GM18951 (cell line): Measurements from ENCODE around the gene MIXL1.
"Not testable (repeated sequence)": the region's sequence is repeated elsewhere in the genome, so short reads cannot be mapped to it uniquely, and the experiment has no call there.

Experiments used
- POLR2A ChIP-seq: IDR thresholded peaks from 4 replicates; pipeline ENCODE4 v1.6.1; 2011; ENCODE audit warnings: mild to moderate bottlenecking; ENCODE audit not compliant: insufficient read length, insufficient read depth; ENCODE audit errors: extremely low read depth
- in situ Hi-C: fragments of 300-500 bp; cut with MboI; formaldehyde crosslinking; loops from one replicate; pipeline ENCODE4 v1.12.0; 2022; ENCODE audit warnings: low sequenced_read_pairs, mixed read lengths, inconsistent platforms; ENCODE audit not compliant: unreplicated experiment

The MIXL1 gene

GRCh38 chr1:226223157-226223785 lies at the start of gene MIXL1:
Gene MIXL1, plus strand, starts transcription at chr1:226223664. Its CDS starts 18 bp downstream, at chr1:226223682.
- in situ Hi-C loops, result no loop called here
- no peak for TF ChIP-seq POLR2A

GRCh38 chr1:226176870-226177269 lies 46.6 kb upstream of the MIXL1 start:
- no peak for TF ChIP-seq POLR2A
- in situ Hi-C loops, result no loop called here

GRCh38 chr1:226181996-226182714 lies 41.3 kb upstream of the MIXL1 start:
- TF ChIP-seq POLR2A, result no peak
- in situ Hi-C loops, result no loop called here

GRCh38 chr1:226185141-226186036 lies 38.1 kb upstream of the MIXL1 start:
- in situ Hi-C loops, result no loop called here

GRCh38 chr1:226186124-226187018 lies 37.1 kb upstream of the MIXL1 start, which contains the start of gene ACBD3:
Gene ACBD3, minus strand, starts transcription at chr1:226186741. Its CDS starts 66 bp downstream, at chr1:226186675.
- in situ Hi-C loops, result no loop called here
- peak; percentile 96 for TF ChIP-seq POLR2A

More at GRCh38 chr1:226185141-226186036, 38.1 kb upstream of the MIXL1 start:
- TF ChIP-seq POLR2A, result no peak

- TF ChIP-seq POLR2A, result no peak
- in situ Hi-C loops, result no loop called here
These were observed 36.5 kb upstream of the MIXL1 start for GRCh38 chr1:226187019-226187322.

- in situ Hi-C loops, result no loop called here
- TF ChIP-seq POLR2A, result no peak
These were observed 36.1 kb upstream of the MIXL1 start for GRCh38 chr1:226187380-226187779.

- no peak for TF ChIP-seq POLR2A
- in situ Hi-C loops, result no loop called here
These were observed 28.3 kb upstream of the MIXL1 start for GRCh38 chr1:226195144-226195543.

GRCh38 chr1:226199971-226200370 lies 23.5 kb upstream of the MIXL1 start:
- TF ChIP-seq POLR2A, result no peak
- in situ Hi-C loops, result no loop called here

- in situ Hi-C loops, result no loop called here
- no peak for TF ChIP-seq POLR2A
These were observed 22.4 kb upstream of the MIXL1 start for GRCh38 chr1:226201029-226201593.

- TF ChIP-seq POLR2A, result no peak
- in situ Hi-C loops, result no loop called here
These were observed 21.2 kb upstream of the MIXL1 start for GRCh38 chr1:226202246-226202645.

GRCh38 chr1:226202666-226203065 lies 20.8 kb upstream of the MIXL1 start:
- in situ Hi-C loops, result not testable (repeated sequence)
